HUES64 (cell line): Measurements from ENCODE around the gene TAP1.
A peak's percentile ranks its signal among the peaks of the same experiment; 100 is the strongest.

Experiments used
- H3K27ac ChIP-seq: 2 replicates; pipeline ENCODE4 v1.7.0; 2013; ENCODE audit warnings: low read depth, low read length, inconsistent platforms
- H3K27me3 ChIP-seq: 2 replicates; pipeline ENCODE4 v1.6.1; 2013; ENCODE audit warnings: mild to moderate bottlenecking, low read length; ENCODE audit not compliant: insufficient read depth
- H3K36me3 ChIP-seq: 2 replicates; pipeline ENCODE4 v1.6.1; 2013; ENCODE audit warnings: mild to moderate bottlenecking, low read length; ENCODE audit not compliant: insufficient read depth
- H3K4me1 ChIP-seq: 2 replicates; pipeline ENCODE4 v1.6.1; 2013; ENCODE audit warnings: mild to moderate bottlenecking, low read length, moderate library complexity; ENCODE audit not compliant: insufficient read depth
- H3K4me3 ChIP-seq: 2 replicates; pipeline ENCODE4 v1.5.1; 2013; ENCODE audit warnings: mild to moderate bottlenecking, low read length, moderate library complexity
- H3K9ac ChIP-seq: 2 replicates; pipeline ENCODE4 v1.6.1; 2013; ENCODE audit warnings: mild to moderate bottlenecking, low read depth, low read length
- H3K9me3 ChIP-seq: 2 replicates; pipeline ENCODE4 v1.6.1; 2013; ENCODE audit warnings: low read depth, low read length; ENCODE audit not compliant: insufficient read depth
- WGBS: fragments of 150-250, 120-280 bp; methylation state at CpG from one replicate; pipeline ENCODE4 v1.1.7; 2013; ENCODE audit warnings: missing lambda C conversion rate; 5-methylcytosine and 5-hydroxymethylcytosine counted together

TAP1 gene

GRCh38 chr6:32845384-32845884 is 8.1 kb downstream of the TAP1 start:
- H3K27me3 ChIP-seq, result peaks cover 54% of the 10 kb centered on the region
- H3K4me1 ChIP-seq, result peaks cover 3% of the 10 kb centered on the region; the same call in 1 of the 2 replicates
- no peak overlapping the region for H3K27ac ChIP-seq
- WGBS, result 92% methylated on average over 10 of the region's 10 CpGs
- no peaks in the 10 kb centered on the region for H3K9me3 ChIP-seq
- H3K4me3 ChIP-seq, result no peak overlapping the region
- H3K36me3 ChIP-seq, result no peaks in the 10 kb centered on the region
- no peak overlapping the region for H3K9ac ChIP-seq

DNA sequence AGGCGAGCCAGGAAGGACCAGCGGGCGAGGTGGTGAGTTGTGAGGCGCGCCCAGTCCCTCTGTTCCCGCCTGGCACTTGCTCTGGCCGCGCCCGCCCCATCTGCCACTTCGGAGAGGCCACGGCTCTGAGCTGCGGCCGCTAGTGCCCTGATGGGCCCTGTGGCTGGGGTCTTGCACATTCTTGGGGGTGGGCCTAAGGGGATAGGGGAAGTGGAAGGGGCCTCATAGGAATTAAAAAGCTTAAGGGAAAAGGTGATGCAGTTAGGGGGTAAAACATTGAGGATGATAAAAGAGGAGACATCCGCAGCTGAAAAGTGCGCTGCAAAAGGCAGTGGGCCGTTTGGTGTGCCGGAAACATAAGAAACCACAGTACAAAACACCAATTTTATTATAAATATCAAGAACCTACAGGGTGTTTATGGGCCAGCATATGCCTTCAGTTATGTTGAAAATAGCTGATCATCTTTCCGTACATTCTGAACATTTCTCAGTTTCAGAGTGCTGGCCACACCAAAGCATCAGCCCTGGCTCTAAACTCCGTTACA is 8.6 kb downstream of the TAP1 start:
- H3K4me1 ChIP-seq, result peaks cover 3% of the 10 kb centered on the region; the same call in 1 of the 2 replicates
- H3K27me3 ChIP-seq, result peaks cover 54% of the 10 kb centered on the region
- peak overlapping the region; percentile 79 for H3K4me3 ChIP-seq
- H3K27ac ChIP-seq, result no peak overlapping the region
- no peaks in the 10 kb centered on the region for H3K9me3 ChIP-seq
- no peak overlapping the region for H3K9ac ChIP-seq
- 31% methylated on average over 19 of the region's 19 CpGs for WGBS
- H3K36me3 ChIP-seq, result no peaks in the 10 kb centered on the region

GRCh38 chr6:32843979-32844838 is 9.3 kb downstream of the TAP1 start, which contains the start of gene PSMB8:
Gene PSMB8, minus strand, starts transcription at chr6:32844047. Its CDS starts 51 bp downstream, at chr6:32843996.
- WGBS, result under 1% methylated on average over 40 of the region's 40 CpGs

DNA sequence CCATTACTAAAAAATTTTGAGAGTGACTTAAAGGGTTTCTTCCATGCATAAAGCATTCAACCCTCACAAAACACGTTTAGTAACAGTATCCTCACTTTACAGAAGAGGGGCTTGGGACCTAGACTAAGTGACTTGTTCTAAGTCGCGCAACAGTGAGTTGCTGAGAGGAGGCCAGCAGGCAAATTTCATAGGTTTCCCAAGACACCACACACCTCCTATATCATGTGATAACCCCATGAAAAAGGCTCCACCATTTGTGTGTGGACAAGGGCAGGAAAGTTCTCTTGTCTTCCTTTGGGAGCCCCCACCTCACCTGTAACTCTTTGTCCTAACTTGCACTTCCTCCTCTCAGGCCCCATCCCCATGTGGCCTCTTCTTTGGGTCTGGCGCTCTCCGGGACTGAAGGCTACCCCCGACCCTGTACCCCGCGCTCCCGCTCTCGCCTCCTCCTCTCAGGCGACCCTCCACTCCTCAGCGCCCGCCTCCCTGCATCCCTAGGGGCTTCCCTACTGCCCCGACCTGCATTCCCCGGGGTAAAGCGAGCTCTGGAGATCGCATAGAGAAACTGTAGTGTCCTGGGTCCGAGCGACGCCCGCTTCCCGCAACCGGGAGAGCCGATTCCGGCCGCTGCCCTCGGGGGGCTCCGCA is 10.0 kb downstream of the TAP1 start:
- Histone ChIP-seq H3K27me3 (peaks cover 52% of the 10 kb centered on the region), H3K4me3 (peak overlapping the region; percentile 79), H3K9me3 (no peaks in the 10 kb centered on the region), H3K27ac (no peak overlapping the region), H3K36me3 (no peaks in the 10 kb centered on the region), H3K4me1 (peaks cover 3% of the 10 kb centered on the region; the same call in 1 of the 2 replicates), H3K9ac (peak overlapping the region; percentile 62)
- WGBS, result 10% methylated on average over 28 of the region's 28 CpGs

More at GRCh38 chr6:32843979-32844838, 9.3 kb downstream of the TAP1 start, which contains the start of gene PSMB8:
- Histone ChIP-seq H3K27me3 (peaks cover 52% of the 10 kb centered on the region), H3K4me3 (peak within 1 kb of the TSS; percentile 79), H3K27ac (no peak within 1 kb of the TSS), H3K9me3 (no peaks in the 10 kb centered on the region), H3K9ac (peak within 1 kb of the TSS; percentile 62), H3K36me3 (no peaks in the 10 kb centered on the region), H3K4me1 (peaks cover 3% of the 10 kb centered on the region; the same call in 1 of the 2 replicates)

GRCh38 chr6:32842690-32843089 is 10.8 kb downstream of the TAP1 start:
- 92% methylated on average over 8 of the region's 8 CpGs for WGBS
- H3K27ac ChIP-seq, result no peak overlapping the region
- peaks cover 3% of the 10 kb centered on the region; the same call in 1 of the 2 replicates for H3K4me1 ChIP-seq
- no peaks in the 10 kb centered on the region for H3K36me3 ChIP-seq
- no peak overlapping the region for H3K4me3 ChIP-seq
- no peak overlapping the region for H3K9ac ChIP-seq
- peaks cover 54% of the 10 kb centered on the region for H3K27me3 ChIP-seq
- H3K9me3 ChIP-seq, result no peaks in the 10 kb centered on the region

- Histone ChIP-seq H3K36me3 (no peaks in the 10 kb centered on the region), H3K9ac (no peak overlapping the region), H3K4me1 (peaks cover 5% of the 10 kb centered on the region; the same call in 1 of the 2 replicates), H3K9me3 (no peaks in the 10 kb centered on the region), H3K27me3 (peaks cover 58% of the 10 kb centered on the region), H3K27ac (no peak overlapping the region), H3K4me3 (no peak overlapping the region)
- 91% methylated on average over 6 of the region's 6 CpGs for WGBS
Measured at GRCh38 chr6:32842021-32842650, 11.4 kb downstream of the TAP1 start.

DNA sequence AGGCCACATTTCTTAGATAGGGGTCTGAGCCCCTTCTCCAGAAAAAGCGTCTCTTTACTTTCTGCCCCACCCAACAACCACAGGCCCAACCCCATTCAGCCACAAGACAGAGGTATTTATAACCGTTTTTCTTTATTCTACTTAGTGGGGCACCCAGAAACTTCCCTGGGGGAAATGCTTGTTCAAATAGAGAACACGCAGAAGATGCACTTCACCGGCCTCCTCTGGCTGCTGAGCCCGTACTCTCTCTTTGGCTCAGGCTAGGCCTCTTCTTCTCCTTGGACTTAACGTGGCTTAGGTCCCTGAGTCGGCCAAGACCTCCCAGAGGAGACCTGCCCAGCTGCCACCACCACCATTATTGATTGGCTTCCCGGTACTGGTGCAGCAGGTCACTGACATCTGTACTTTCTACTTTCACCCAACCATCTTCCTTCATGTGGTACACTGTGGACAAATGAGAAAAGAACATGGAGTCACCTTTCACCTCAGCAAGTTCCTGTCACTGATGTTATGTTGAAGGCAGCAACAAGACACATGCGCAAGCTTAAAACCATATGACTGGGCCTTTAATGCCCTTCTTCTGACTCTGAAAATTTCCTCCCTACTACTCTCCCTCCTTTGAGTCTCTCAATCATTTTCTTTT is 12.8 kb downstream of the TAP1 start:
- peaks cover 60% of the 10 kb centered on the region for H3K27me3 ChIP-seq
- H3K27ac ChIP-seq, result no peak overlapping the region
- H3K4me1 ChIP-seq, result peaks cover 5% of the 10 kb centered on the region; the same call in 1 of the 2 replicates
- WGBS, result 93% methylated on average over 9 of the region's 9 CpGs
- no peaks in the 10 kb centered on the region for H3K36me3 ChIP-seq
- no peaks in the 10 kb centered on the region for H3K9me3 ChIP-seq
- no peak overlapping the region for H3K4me3 ChIP-seq
- no peak overlapping the region for H3K9ac ChIP-seq

DNA sequence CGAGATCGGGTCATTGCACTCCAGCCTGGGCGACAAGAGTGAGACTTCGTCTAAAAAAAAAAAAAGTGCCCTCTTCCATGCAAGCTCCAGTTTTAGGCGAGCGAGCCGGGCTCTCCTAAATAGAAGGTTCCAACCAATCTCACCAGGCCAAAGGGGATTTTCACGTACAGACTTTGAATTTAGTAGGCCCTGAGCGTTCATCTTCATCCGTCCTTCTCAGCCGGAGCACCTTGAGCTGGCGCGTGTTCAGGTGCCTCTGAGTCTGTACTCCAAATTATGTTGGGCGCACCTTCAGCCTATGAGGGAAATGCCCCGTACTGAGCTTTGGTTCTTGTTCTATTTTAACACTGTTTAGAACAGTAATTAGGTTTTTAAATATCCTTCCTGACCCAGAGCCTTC is 14.1 kb downstream of the TAP1 start:
- Histone ChIP-seq H3K27ac (no peak overlapping the region), H3K9me3 (no peaks in the 10 kb centered on the region), H3K4me1 (peaks cover 5% of the 10 kb centered on the region; the same call in 1 of the 2 replicates), H3K36me3 (no peaks in the 10 kb centered on the region; the same call in 1 of the 2 replicates), H3K9ac (no peak overlapping the region), H3K27me3 (peaks cover 51% of the 10 kb centered on the region), H3K4me3 (no peak overlapping the region)
- 93% methylated on average over 15 of the region's 15 CpGs for WGBS

DNA sequence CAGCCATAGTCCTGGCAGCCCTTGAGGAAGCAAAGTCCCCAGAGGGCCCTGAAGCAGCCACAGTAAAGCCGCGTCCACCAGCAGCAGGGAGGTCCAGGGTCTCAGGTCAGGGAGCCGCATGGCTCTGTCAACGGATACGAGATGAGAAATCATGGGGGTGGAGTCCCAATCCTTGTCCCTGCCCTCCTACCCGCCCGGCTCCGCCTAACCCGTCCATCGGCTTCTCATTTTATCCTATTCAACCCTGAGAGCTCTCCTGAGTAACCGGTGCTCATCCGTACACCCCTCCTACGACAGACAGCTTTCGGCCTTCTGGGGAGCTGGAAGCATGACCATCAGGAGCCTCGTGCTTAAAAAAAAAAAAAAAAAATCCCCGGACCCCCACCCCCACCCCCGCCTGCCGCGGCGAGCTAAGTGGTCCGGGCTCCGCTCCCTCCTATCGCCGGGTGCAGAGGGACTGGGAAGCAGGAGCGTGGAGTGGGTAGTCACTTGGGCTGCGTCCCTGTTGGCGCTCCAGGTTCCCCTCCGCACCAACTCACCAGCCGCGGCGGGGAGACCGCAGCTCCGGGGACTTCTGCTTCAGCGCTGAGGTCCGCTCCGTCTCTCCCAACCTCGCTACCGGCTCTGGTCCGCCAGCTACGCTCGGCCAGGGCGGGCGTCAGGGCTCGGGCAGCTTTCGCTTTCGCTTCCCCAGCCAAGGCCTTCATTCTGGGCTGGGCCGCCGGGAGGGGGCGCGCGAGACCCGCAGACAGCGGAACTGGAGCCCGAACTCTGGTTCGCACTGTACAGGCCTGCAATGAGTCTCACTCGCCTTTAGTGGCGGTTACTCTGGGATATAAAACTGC is 15.2 kb downstream of the TAP1 start, which contains the start of gene TAP2:
TSS of gene TAP2 (minus strand) at position 626 of the 845 bp plus-strand sequence. CDS start at position 120, 506 bp downstream.
- Histone ChIP-seq H3K4me1 (peaks cover 5% of the 10 kb centered on the region; the same call in 1 of the 2 replicates), H3K27ac (no peak within 1 kb of the TSS), H3K27me3 (peaks cover 41% of the 10 kb centered on the region), H3K9me3 (no peaks in the 10 kb centered on the region), H3K4me3 (peak within 1 kb of the TSS; percentile 89), H3K36me3 (no peaks in the 10 kb centered on the region; the same call in 1 of the 2 replicates), H3K9ac (peak within 1 kb of the TSS; percentile 74)
- WGBS, result under 1% methylated on average over 50 of the region's 57 CpGs
